Ascending aorta (tissue), 2 donors: Measurements from ENCODE around the gene CHRNB1. TPM values are rescaled to one million over a fixed set of nuclear protein-coding genes. Genes with fewer than 3 reads are reported as not detected.

Source experiments
- DNase-seq, 2 donors: peaks; one replicate each; pipeline ENCODE4 v3.0.0-alpha.2; 2019; ENCODE audit warnings: low spot score in 2 of 2
- H3K27ac ChIP-seq, 2 donors: fragments of 200-600 bp; sonication (generic); one replicate each; pipeline ENCODE4 v1.5.1; 2016 to 2017; ENCODE audit warnings: mild to moderate bottlenecking in 1 of 2
- H3K27me3 ChIP-seq: fragments of 200-600 bp; sonication (generic); one replicate; pipeline ENCODE4 v1.5.1; 2017
- H3K36me3 ChIP-seq, 2 donors: fragments of 200-600 bp; sonication (generic); one replicate each; pipeline ENCODE4 v1.5.1; 2016
- H3K4me1 ChIP-seq, 2 donors: fragments of 200-600 bp; sonication (generic); one replicate each; pipeline ENCODE4 v1.5.1; 2016 to 2017; ENCODE audit warnings: mild to moderate bottlenecking in 1 of 2
- H3K4me3 ChIP-seq, 2 donors: fragments of 200-600 bp; sonication (generic); one replicate each; pipeline ENCODE4 v1.5.1; 2016 to 2017; ENCODE audit warnings: mild to moderate bottlenecking in 1 of 2
- H3K9me3 ChIP-seq, 2 donors: fragments of 200-600 bp; sonication (generic); one replicate each; pipeline ENCODE4 v1.5.1; 2016
- CTCF ChIP-seq, 3 experiments: fragments of 200-600 bp in 2 of 3; fragments of 450-650 bp in 1 of 3; sonication (generic) in 2 of 3; IDR thresholded peaks; one replicate each; pipeline ENCODE4 v1.5.1; 2016 to 2019; ENCODE audit warnings: antibody characterized with exemption in 3 of 3, mild to moderate bottlenecking in 1 of 3, moderate library complexity in 1 of 3
- intact Hi-C: fragments of 100-400 bp; cut with DNase I; formaldehyde crosslinking; loops from one replicate; pipeline ENCODE4 v1.15.1; 2023
- total RNA-seq: library from RNA; depleted of rRNA; stranded (reverse); fragments of >200 nt; gene quantifications from one replicate; pipeline ENCODE4 v1.1.0, GENCODE V29; 2016

The CHRNB1 gene
- total RNA-seq, 1 donor from 2014 or later: 5.0 TPM

GRCh38 chr17:7427549-7427948 is 17.3 kb upstream of the CHRNB1 start:
- no peak for TF ChIP-seq CTCF (IDR thresholded peaks at IDR 0.05)
- H3K4me1 ChIP-seq: no peaks in the 10 kb centered on the region
- H3K4me3 ChIP-seq: no peak overlapping the region
- intact Hi-C loops: no loop called here
- H3K27ac ChIP-seq: no peak overlapping the region
- no peaks in the 10 kb centered on the region for H3K36me3 ChIP-seq
- H3K27me3 ChIP-seq: no peaks in the 10 kb centered on the region
- no peak for DNase-seq
- H3K9me3 ChIP-seq: no peaks in the 10 kb centered on the region

- no peaks in the 10 kb centered on the region for H3K9me3 ChIP-seq
- no peaks in the 10 kb centered on the region for H3K4me1 ChIP-seq
- no peaks in the 10 kb centered on the region for H3K36me3 ChIP-seq
- no peak for TF ChIP-seq CTCF (IDR thresholded peaks at IDR 0.05)
- no peaks in the 10 kb centered on the region for H3K27me3 ChIP-seq
- H3K4me3 ChIP-seq: no peak within 1 kb of the TSS
- intact Hi-C loops: no loop called here
- no peak for DNase-seq
- no peak within 1 kb of the TSS for H3K27ac ChIP-seq
Observed at GRCh38 chr17:7428557-7428956, 16.3 kb upstream of the CHRNB1 start, which contains the start of gene SPEM3. Gene SPEM3 (plus strand): TSS chr17:7428857. CDS start chr17:7428903, 46 bp downstream.

GRCh38 chr17:7429722-7430121 is 15.1 kb upstream of the CHRNB1 start:
- H3K36me3 ChIP-seq: no peaks in the 10 kb centered on the region
- H3K4me1 ChIP-seq: no peaks in the 10 kb centered on the region
- intact Hi-C loops: no loop called here
- no peak for TF ChIP-seq CTCF (IDR thresholded peaks at IDR 0.05)
- H3K27ac ChIP-seq: no peak overlapping the region
- H3K4me3 ChIP-seq: no peak overlapping the region
- no peaks in the 10 kb centered on the region for H3K9me3 ChIP-seq
- no peaks in the 10 kb centered on the region for H3K27me3 ChIP-seq
- no peak for DNase-seq

- no peaks in the 10 kb centered on the region for H3K9me3 ChIP-seq
- H3K27ac ChIP-seq: no peak overlapping the region
- DNase-seq: no peak
- no peak for TF ChIP-seq CTCF (IDR thresholded peaks at IDR 0.05)
- peaks cover under 1 to 9% of the 10 kb centered on the region in 2 donors for H3K4me1 ChIP-seq
- no peaks in the 10 kb centered on the region for H3K36me3 ChIP-seq
- intact Hi-C loops: no loop called here
- H3K27me3 ChIP-seq: no peaks in the 10 kb centered on the region
- no peak overlapping the region for H3K4me3 ChIP-seq
Observed at GRCh38 chr17:7431231-7431630, 13.6 kb upstream of the CHRNB1 start.

- intact Hi-C loops: no loop called here
- H3K4me1 ChIP-seq: peaks cover 11 to 18% of the 10 kb centered on the region in 2 donors
- H3K27me3 ChIP-seq: no peaks in the 10 kb centered on the region
- no peak for TF ChIP-seq CTCF (IDR thresholded peaks at IDR 0.05)
- no peak overlapping the region for H3K4me3 ChIP-seq
- H3K9me3 ChIP-seq: no peaks in the 10 kb centered on the region
- no peak overlapping the region for H3K27ac ChIP-seq
- no peak for DNase-seq
- H3K36me3 ChIP-seq: no peaks in the 10 kb centered on the region
Observed at GRCh38 chr17:7432296-7432695, 12.6 kb upstream of the CHRNB1 start.
